CD4-positive, alpha-beta T cell (primary cell): ENCODE measurements around the gene TMEM187. TPM values are rescaled to one million over a fixed set of nuclear protein-coding genes. Genes with fewer than 3 reads are reported as not detected.
A peak's percentile ranks its signal among the peaks of the same experiment; 100 is the strongest.

ENCODE experiments used
- ATAC-seq: fragments of 200-7000 bp; cut with Tn5 transposase; one replicate; pipeline ENCODE4 v1.10.0; 2022; ENCODE audit warnings: mild to moderate bottlenecking; ENCODE audit not compliant: poor library complexity
- CTCF ChIA-PET: fragments of 350-600 bp; sonication (Branson Sonifier 250); formaldehyde crosslinking; loops from one replicate; lab custom pipeline; 2021; ENCODE audit warnings: antibody characterized with exemption, inconsistent platforms; lab: Charles Lee
- POLR2A ChIA-PET: fragments of 350-600 bp; sonication (Branson Sonifier 250); formaldehyde crosslinking; loops from one replicate; lab custom pipeline; 2021; ENCODE audit warnings: antibody characterized with exemption, inconsistent platforms; lab: Charles Lee
- DNase-seq, 14 experiments: peaks; one replicate each; pipeline ENCODE4 v3.0.0-alpha.2; 2013 to 2020; ENCODE audit warnings: mixed read lengths in 2 of 14
- H3K27ac ChIP-seq, 2 donors: one replicate each; pipeline versions ENCODE4 v1.5.1 to v1.7.0; 2013; ENCODE audit warnings: low read length in 2 of 2, low read depth in 1 of 2, mild to moderate bottlenecking in 1 of 2
- H3K27me3 ChIP-seq, 2 experiments: 1 replicate in 1 of 2; 2 replicates in 1 of 2; pipeline versions ENCODE4 v1.6.1 to v1.7.0; 2013; ENCODE audit warnings: low read length in 2 of 2, control low read depth in 1 of 2, mild to moderate bottlenecking in 1 of 2, moderate library complexity in 1 of 2; ENCODE audit not compliant: insufficient read depth in 2 of 2, control insufficient read depth in 1 of 2
- H3K36me3 ChIP-seq: one replicate; pipeline ENCODE4 v1.6.1; 2013; ENCODE audit warnings: low read length, control low read depth; ENCODE audit not compliant: insufficient read depth
- H3K4me1 ChIP-seq: one replicate; pipeline ENCODE4 v1.6.1; 2013; ENCODE audit warnings: low read length, control low read depth; ENCODE audit not compliant: insufficient read depth
- H3K4me3 ChIP-seq: one replicate; pipeline ENCODE4 v1.5.1; 2013; ENCODE audit warnings: mild to moderate bottlenecking, low read length, moderate library complexity
- H3K9me3 ChIP-seq, 2 experiments: 1 replicate in 1 of 2; 2 replicates in 1 of 2; pipeline versions ENCODE4 v1.6.1 to v1.7.0; 2013; ENCODE audit warnings: low read length in 2 of 2, mild to moderate bottlenecking in 2 of 2, control low read depth in 1 of 2, moderate library complexity in 1 of 2; ENCODE audit not compliant: control insufficient read depth in 1 of 2, insufficient read depth in 1 of 2
- H3K27ac Mint-ChIP-seq: one replicate; pipeline ENCODE4 v1.8.0; 2020; ENCODE audit warnings: mixed read lengths
- H3K27me3 Mint-ChIP-seq: one replicate; pipeline ENCODE4 v1.8.0; 2021; ENCODE audit warnings: mixed read lengths
- H3K36me3 Mint-ChIP-seq: one replicate; pipeline ENCODE4 v1.8.0; 2021; ENCODE audit warnings: low read depth, mixed read lengths
- H3K4me1 Mint-ChIP-seq: one replicate; pipeline ENCODE4 v1.8.0; 2021; ENCODE audit warnings: low read depth, mixed read lengths
- H3K4me3 Mint-ChIP-seq: one replicate; pipeline ENCODE4 v1.8.0; 2020; ENCODE audit warnings: mild to moderate bottlenecking, mixed read lengths
- H3K9me3 Mint-ChIP-seq: one replicate; pipeline ENCODE4 v1.8.0; 2020; ENCODE audit warnings: mixed read lengths
- intact Hi-C, 2 experiments: fragments of 100-400 bp; cut with DNase I in 1 of 2; cut with micrococcal nuclease in 1 of 2; formaldehyde crosslinking; loops; one replicate each; pipeline versions ENCODE4 v1.15.1 to v1.9.0; 2023 to 2025; cut with DNase I, micrococcal nuclease
- total RNA-seq, 174 experiments: library from RNA in 2 of 174; stranded (reverse) in 2 of 174; gene quantifications; one replicate each; pipeline ENCODE4 v1.2.3 and lab custom pipeline; 2021 to 2026
- TF ChIP-seq, protein P1 (sequence below): fragments of 200-600 bp; IDR thresholded peaks from one replicate; pipeline ENCODE4 v1.8.0; 2022; ENCODE audit warnings: antibody characterized with exemption, mild to moderate bottlenecking

The TMEM187 gene
- total RNA-seq, 2 experiments from 2014 or later = 1.4 to 2.0 TPM

DNA sequence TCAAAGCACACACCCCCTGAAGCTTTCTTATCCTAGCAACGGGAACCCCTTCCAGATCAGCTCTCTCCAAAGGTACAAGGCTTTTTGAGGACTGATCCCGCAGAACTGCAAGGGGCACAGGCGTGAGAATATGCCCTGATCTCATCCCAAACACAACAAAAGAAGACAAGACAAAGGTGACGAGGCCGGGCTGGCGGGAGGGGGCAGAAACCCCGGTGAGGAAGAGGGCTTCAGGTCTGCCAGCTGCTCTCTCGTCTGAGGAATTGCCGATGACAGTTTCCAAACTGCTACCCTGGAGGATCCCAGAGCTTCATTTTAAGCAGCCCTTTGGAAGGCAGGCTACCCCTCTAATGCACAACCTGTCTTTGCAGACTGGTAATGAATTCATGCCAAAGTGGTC is 4.3 kb upstream of the TMEM187 start:
- Mint-ChIP-seq H3K4me3 (peak overlapping the region; percentile 96), H3K36me3 (peaks cover 32% of the 10 kb centered on the region), H3K9me3 (no peaks in the 10 kb centered on the region), H3K27me3 (no peaks in the 10 kb centered on the region), H3K4me1 (peaks cover 32% of the 10 kb centered on the region), H3K27ac (peak overlapping the region; percentile 98)
- Histone ChIP-seq H3K27ac (peak overlapping the region; percentile 72 to 76), H3K36me3 (peaks cover 12% of the 10 kb centered on the region), H3K4me3 (peak overlapping the region; percentile 96), H3K4me1 (peaks cover 59% of the 10 kb centered on the region), H3K9me3 (no peaks in the 10 kb centered on the region), H3K27me3 (no peaks in the 10 kb centered on the region)
- intact Hi-C loops = loop anchor here (2.0 to 5.0 kb wide), 3 partner anchors 17 to 129 kb away; partner anchors contain the start of gene MECP2 (in 1 of the 2)
- ATAC-seq (no peak), DNase-seq (no peak)
- POLR2A ChIA-PET = interaction anchor here (1.4 to 6.6 kb wide), 4 partner anchors 19 to 52 kb away, joined by 5 to 163 read pairs (median 7); partner anchors contain the start of genes ARHGAP4 and IRAK1
- TF ChIP-seq, protein P1, sequence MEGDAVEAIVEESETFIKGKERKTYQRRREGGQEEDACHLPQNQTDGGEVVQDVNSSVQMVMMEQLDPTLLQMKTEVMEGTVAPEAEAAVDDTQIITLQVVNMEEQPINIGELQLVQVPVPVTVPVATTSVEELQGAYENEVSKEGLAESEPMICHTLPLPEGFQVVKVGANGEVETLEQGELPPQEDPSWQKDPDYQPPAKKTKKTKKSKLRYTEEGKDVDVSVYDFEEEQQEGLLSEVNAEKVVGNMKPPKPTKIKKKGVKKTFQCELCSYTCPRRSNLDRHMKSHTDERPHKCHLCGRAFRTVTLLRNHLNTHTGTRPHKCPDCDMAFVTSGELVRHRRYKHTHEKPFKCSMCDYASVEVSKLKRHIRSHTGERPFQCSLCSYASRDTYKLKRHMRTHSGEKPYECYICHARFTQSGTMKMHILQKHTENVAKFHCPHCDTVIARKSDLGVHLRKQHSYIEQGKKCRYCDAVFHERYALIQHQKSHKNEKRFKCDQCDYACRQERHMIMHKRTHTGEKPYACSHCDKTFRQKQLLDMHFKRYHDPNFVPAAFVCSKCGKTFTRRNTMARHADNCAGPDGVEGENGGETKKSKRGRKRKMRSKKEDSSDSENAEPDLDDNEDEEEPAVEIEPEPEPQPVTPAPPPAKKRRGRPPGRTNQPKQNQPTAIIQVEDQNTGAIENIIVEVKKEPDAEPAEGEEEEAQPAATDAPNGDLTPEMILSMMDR = no peak
- CTCF ChIA-PET = interaction anchor here (0.8 to 1.8 kb wide), 3 partner anchors 40 to 49 kb away, joined by 3 to 5 read pairs (median 4); no protein-coding TSS in a partner anchor

DNA sequence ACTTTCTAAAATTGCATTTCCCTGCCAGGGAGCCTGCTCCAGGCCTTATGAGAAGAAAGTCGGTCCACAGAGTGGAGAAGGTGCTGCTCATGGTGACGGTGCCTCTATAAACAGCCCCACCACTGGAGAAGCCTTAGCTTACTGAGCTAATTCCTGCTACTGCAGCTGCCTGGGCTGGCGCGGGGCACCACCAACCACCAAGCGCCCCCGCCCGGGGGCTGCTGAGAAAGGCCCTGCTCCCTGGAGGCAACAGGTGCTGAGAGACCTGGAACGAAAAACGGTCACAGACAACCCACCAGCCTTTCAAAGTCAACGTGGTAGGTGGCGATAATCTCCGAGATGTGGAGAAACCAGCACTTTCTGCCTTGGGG is 3.8 kb upstream of the TMEM187 start:
- peak overlapping the region; percentile 98 for H3K27ac Mint-ChIP-seq
- H3K4me1 ChIP-seq = peaks cover 64% of the 10 kb centered on the region
- peaks cover 8% of the 10 kb centered on the region for H3K36me3 ChIP-seq
- peak overlapping the region; percentile 96 for H3K4me3 ChIP-seq
- no peaks in the 10 kb centered on the region for H3K9me3 Mint-ChIP-seq
- peak in 12 of 14 experiments; percentile 21 to 76 (median 52) for DNase-seq
- peaks cover 32% of the 10 kb centered on the region for H3K36me3 Mint-ChIP-seq
- ChIA-PET POLR2A (interaction anchor here (0.9 to 6.6 kb wide), 7 partner anchors 16 to 579 kb away, joined by 3 to 163 read pairs (median 5); partner anchors contain the start of genes ARHGAP4, IKBKG and IRAK1), CTCF (interaction anchor here (0.8 to 2.0 kb wide), 5 partner anchors 12 to 48 kb away, joined by 3 to 7 read pairs (median 5); no protein-coding TSS in a partner anchor)
- ATAC-seq = no peak
- H3K4me3 Mint-ChIP-seq = peak overlapping the region; percentile 96
- intact Hi-C loops = loop anchor here (2.0 to 5.0 kb wide), 3 partner anchors 16 to 129 kb away; partner anchors contain the start of gene MECP2 (in 1 of the 2)
- H3K27me3 Mint-ChIP-seq = no peaks in the 10 kb centered on the region
- H3K27me3 ChIP-seq = no peaks in the 10 kb centered on the region
- H3K27ac ChIP-seq = peak overlapping the region; percentile 8 to 9
- no peaks in the 10 kb centered on the region for H3K9me3 ChIP-seq
- peaks cover 37% of the 10 kb centered on the region for H3K4me1 Mint-ChIP-seq
- TF ChIP-seq, protein P1 = no peak

GRCh38 chrX:153969125-153969903 is 3.2 kb upstream of the TMEM187 start:
- peak overlapping the region; percentile 96 for H3K4me3 ChIP-seq
- peak overlapping the region; percentile 98 for H3K27ac Mint-ChIP-seq
- H3K27ac ChIP-seq = peak overlapping the region; percentile 41 to 48
- ChIA-PET CTCF (interaction anchor here (0.8 to 2.0 kb wide), 5 partner anchors 12 to 48 kb away, joined by 3 to 7 read pairs (median 5); no protein-coding TSS in a partner anchor), POLR2A (interaction anchor here (0.9 to 6.6 kb wide), 5 partner anchors 17 to 578 kb away, joined by 3 to 163 read pairs (median 4); partner anchors contain the start of genes ARHGAP4 and IKBKG)
- H3K27me3 Mint-ChIP-seq = no peaks in the 10 kb centered on the region
- H3K27me3 ChIP-seq = no peaks in the 10 kb centered on the region
- H3K4me1 ChIP-seq = peaks cover 68% of the 10 kb centered on the region
- TF ChIP-seq, protein P1 = no peak
- peak overlapping the region; percentile 96 for H3K4me3 Mint-ChIP-seq
- ATAC-seq (no peak), DNase-seq (peak in 2 of 14 experiments; percentile 24 to 40)
- peaks cover 41% of the 10 kb centered on the region for H3K4me1 Mint-ChIP-seq
- peaks cover 2% of the 10 kb centered on the region for H3K36me3 ChIP-seq
- peaks cover 32% of the 10 kb centered on the region for H3K36me3 Mint-ChIP-seq
- H3K9me3 ChIP-seq = no peaks in the 10 kb centered on the region
- intact Hi-C loops = loop anchor here (2.0 to 5.0 kb wide), 3 partner anchors 15 to 128 kb away; partner anchors contain the start of gene MECP2 (in 1 of the 2)
- no peaks in the 10 kb centered on the region for H3K9me3 Mint-ChIP-seq
